PC-9 (cell line): Measurements from ENCODE around the gene DEXI. TPM values are rescaled to one million over a fixed set of nuclear protein-coding genes. Genes with fewer than 3 reads are reported as not detected.
A peak's percentile ranks its signal among the peaks of the same experiment; 100 is the strongest.

Experiments
- BruUV-seq: library from RNA; stranded (reverse); fragments of 400-500 nt; replicated peaks from 2 replicates; lab custom pipeline; 2021; lab: Mats Ljungman, UMichigan
- CTCF ChIA-PET: fragments of 300-600 bp; sonication (Branson Sonifier 250); formaldehyde crosslinking; loops from one replicate; lab custom pipeline; 2022; ENCODE audit warnings: antibody characterized with exemption; lab: Charles Lee
- POLR2A ChIA-PET: fragments of 300-600 bp; sonication (Branson Sonifier 250); formaldehyde crosslinking; loops from one replicate; lab custom pipeline; 2022; ENCODE audit warnings: antibody characterized with exemption; ENCODE audit not compliant: unreplicated experiment; lab: Charles Lee
- DNase-seq, 2 experiments: peaks; one replicate each; pipeline versions ENCODE4 v3.0.0 to v3.0.0-alpha.2; 2015 to 2022; ENCODE audit warnings: mixed read lengths in 1 of 2
- H2AFZ ChIP-seq: fragments of 200-600 bp; sonication (generic); 2 replicates; pipeline ENCODE4 v1.8.1; 2017; ENCODE audit warnings: antibody characterized with exemption
- H3F3A ChIP-seq: fragments of 200-600 bp; sonication (generic); 2 replicates; pipeline ENCODE4 v1.8.1; 2017; ENCODE audit warnings: antibody characterized with exemption, mild to moderate bottlenecking, low read depth; ENCODE audit not compliant: insufficient read depth
- H3K27ac ChIP-seq: fragments of 200-600 bp; sonication (generic); 2 replicates; pipeline ENCODE4 v1.6.1; 2016; ENCODE audit warnings: mixed run types
- H3K27me3 ChIP-seq: fragments of 200-600 bp; sonication (generic); 2 replicates; pipeline ENCODE4 v1.6.1; 2016; ENCODE audit warnings: low read depth, mixed run types; ENCODE audit not compliant: insufficient read depth
- H3K36me3 ChIP-seq: fragments of 200-600 bp; sonication (generic); 2 replicates; pipeline ENCODE4 v1.6.1; 2016; ENCODE audit warnings: low read depth, mixed run types
- H3K4me1 ChIP-seq: fragments of 200-600 bp; sonication (generic); replicated peaks from 2 replicates; pipeline ENCODE4 v1.6.1; 2016; ENCODE audit warnings: mixed run types; ENCODE audit not compliant: insufficient read depth
- H3K4me2 ChIP-seq: fragments of 200-600 bp; sonication (generic); 2 replicates; pipeline ENCODE4 v1.6.1; 2017; ENCODE audit warnings: mixed run types
- H3K4me3 ChIP-seq: fragments of 200-600 bp; sonication (generic); 2 replicates; pipeline ENCODE4 v1.6.1; 2016; ENCODE audit warnings: mixed run types
- H3K79me2 ChIP-seq: fragments of 200-600 bp; sonication (generic); 2 replicates; pipeline ENCODE4 v1.6.1; 2017; ENCODE audit warnings: low read depth, mixed run types
- H3K9me2 ChIP-seq: fragments of 200-600 bp; sonication (generic); 2 replicates; pipeline ENCODE4 v1.8.1; 2017; ENCODE audit warnings: mild to moderate bottlenecking; ENCODE audit not compliant: insufficient read depth
- H3K9me3 ChIP-seq: fragments of 200-600 bp; sonication (generic); 2 replicates; pipeline ENCODE4 v1.8.1; 2016; ENCODE audit warnings: low read depth; ENCODE audit not compliant: insufficient read depth
- H4K20me1 ChIP-seq: fragments of 200-600 bp; sonication (generic); 2 replicates; pipeline ENCODE4 v1.8.1; 2017; ENCODE audit not compliant: insufficient read depth
- EZH2 ChIP-seq: fragments of 200-600 bp; sonication (generic); IDR thresholded peaks from 2 replicates; pipeline ENCODE4 v1.8.0; 2017; ENCODE audit warnings: antibody characterized with exemption, low read depth
- intact Hi-C: fragments of 100-400 bp; cut with micrococcal nuclease; formaldehyde crosslinking; loops from one replicate; pipeline ENCODE4 v1.10.0; 2022; ENCODE audit not compliant: unreplicated experiment
- total RNA-seq: library from RNA; stranded (reverse); gene quantifications from 2 replicates; pipeline ENCODE4 v1.2.3, GENCODE V29; 2021
- TF ChIP-seq, protein P1 (sequence below): fragments of 200-600 bp; sonication (generic); conservative IDR thresholded peaks from 2 replicates; pipeline ENCODE4 v1.6.1; 2017; ENCODE audit warnings: mixed run types, antibody characterized with exemption, mild to moderate bottlenecking, moderate library complexity

DEXI gene
- total RNA-seq, 1 experiment from 2014 or later = 33.1 TPM

DNA sequence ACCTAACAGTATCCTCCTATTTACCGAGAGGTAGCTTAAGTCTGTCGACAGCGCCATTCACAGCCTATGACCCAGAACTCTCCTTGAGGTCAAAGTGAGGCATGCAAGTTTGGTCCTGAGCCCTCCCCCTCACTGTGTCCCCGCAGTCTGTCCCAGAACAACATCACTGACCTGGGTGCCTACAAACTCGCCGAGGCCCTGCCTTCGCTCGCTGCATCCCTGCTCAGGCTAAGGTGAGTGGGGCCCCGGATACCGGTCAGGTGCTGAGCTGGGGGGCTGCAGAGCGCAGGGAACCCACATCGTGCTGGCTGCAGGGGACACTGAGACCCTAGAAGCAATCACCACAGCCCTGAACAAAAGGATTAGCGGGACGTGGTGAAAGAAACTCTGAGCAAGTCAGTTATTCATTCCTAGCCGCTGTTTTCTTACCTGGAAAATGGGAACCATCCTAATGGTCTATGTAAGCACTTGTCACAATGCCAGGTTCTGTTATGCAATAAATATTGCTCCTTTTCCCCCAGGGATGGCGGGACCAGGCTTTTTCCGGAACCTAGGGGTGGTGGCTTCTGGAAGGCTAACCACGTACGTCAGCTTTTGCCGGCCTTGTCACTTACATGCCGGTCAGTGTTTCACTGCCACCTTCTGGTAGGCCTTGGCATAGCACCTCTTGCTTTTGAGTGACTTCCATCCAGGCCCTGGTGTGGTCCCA, 23.8 kb downstream of the DEXI start:
- ChIA-PET CTCF (interaction anchor here (0.6 to 1.2 kb wide), 9 partner anchors 13 to 642 kb away, joined by 3 to 19 read pairs (median 3); partner anchors contain the start of genes DEXI and NUBP1), POLR2A (interaction anchor here (0.5 kb wide), 1 partner anchor 200 kb away, joined by 4 read pairs; no protein-coding TSS in a partner anchor)
- Histone ChIP-seq H2AFZ (no peak overlapping the region), H3K4me2 (no peak overlapping the region), H3K4me3 (no peak overlapping the region), H4K20me1 (no peaks in the 10 kb centered on the region), H3K4me1 (no peaks in the 10 kb centered on the region), H3K79me2 (no peaks in the 10 kb centered on the region), H3K9me2 (no peaks in the 10 kb centered on the region), H3K27me3 (no peaks in the 10 kb centered on the region), H3K27ac (no peak overlapping the region), H3F3A (no peaks in the 10 kb centered on the region), H3K36me3 (no peaks in the 10 kb centered on the region), H3K9me3 (no peaks in the 10 kb centered on the region)
- no peak for TF ChIP-seq EZH2
- TF ChIP-seq, protein P1, sequence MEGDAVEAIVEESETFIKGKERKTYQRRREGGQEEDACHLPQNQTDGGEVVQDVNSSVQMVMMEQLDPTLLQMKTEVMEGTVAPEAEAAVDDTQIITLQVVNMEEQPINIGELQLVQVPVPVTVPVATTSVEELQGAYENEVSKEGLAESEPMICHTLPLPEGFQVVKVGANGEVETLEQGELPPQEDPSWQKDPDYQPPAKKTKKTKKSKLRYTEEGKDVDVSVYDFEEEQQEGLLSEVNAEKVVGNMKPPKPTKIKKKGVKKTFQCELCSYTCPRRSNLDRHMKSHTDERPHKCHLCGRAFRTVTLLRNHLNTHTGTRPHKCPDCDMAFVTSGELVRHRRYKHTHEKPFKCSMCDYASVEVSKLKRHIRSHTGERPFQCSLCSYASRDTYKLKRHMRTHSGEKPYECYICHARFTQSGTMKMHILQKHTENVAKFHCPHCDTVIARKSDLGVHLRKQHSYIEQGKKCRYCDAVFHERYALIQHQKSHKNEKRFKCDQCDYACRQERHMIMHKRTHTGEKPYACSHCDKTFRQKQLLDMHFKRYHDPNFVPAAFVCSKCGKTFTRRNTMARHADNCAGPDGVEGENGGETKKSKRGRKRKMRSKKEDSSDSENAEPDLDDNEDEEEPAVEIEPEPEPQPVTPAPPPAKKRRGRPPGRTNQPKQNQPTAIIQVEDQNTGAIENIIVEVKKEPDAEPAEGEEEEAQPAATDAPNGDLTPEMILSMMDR = peak; percentile 94
- intact Hi-C loops = loop anchor here (1.0 to 5.0 kb wide), 3 partner anchors 180 to 661 kb away; no protein-coding TSS in a partner anchor
- peak; percentile 62 to 89 for DNase-seq
- no TSS peak for BruUV-seq

DNA sequence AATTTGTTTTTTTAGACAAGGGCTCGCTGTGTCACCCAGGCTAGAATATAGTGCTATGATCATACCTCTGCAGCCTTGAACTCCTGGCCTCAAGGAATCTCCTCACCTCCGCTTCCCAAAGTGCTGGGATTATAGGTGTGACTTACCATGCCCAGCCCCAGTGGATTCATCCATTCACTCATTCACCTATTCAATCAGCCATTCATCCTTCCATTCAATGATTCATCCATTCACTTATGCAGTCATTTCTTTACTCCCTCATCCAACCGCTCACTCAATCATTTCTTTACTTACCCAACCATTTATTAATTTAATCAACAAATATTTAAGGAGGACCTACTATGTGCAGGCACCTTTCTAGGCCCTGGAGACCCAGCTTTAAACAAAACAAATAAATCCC, 25.7 kb downstream of the DEXI start:
- Histone ChIP-seq H3K9me3 (no peaks in the 10 kb centered on the region), H3F3A (no peaks in the 10 kb centered on the region), H3K27ac (no peak overlapping the region), H4K20me1 (no peaks in the 10 kb centered on the region), H3K4me1 (no peaks in the 10 kb centered on the region), H3K9me2 (no peaks in the 10 kb centered on the region), H3K27me3 (no peaks in the 10 kb centered on the region), H3K4me2 (no peak overlapping the region), H3K36me3 (no peaks in the 10 kb centered on the region), H2AFZ (no peak overlapping the region), H3K79me2 (no peaks in the 10 kb centered on the region), H3K4me3 (no peak overlapping the region)
- CTCF ChIA-PET = no interaction called here
- DNase-seq = no peak
- POLR2A ChIA-PET = no interaction called here
- no peak for TF ChIP-seq EZH2
- TF ChIP-seq, protein P1 = no peak
- no TSS peak for BruUV-seq
- intact Hi-C loops = loop anchor here (5.0 kb wide), 1 partner anchor 659 kb away; no protein-coding TSS in a partner anchor

DNA sequence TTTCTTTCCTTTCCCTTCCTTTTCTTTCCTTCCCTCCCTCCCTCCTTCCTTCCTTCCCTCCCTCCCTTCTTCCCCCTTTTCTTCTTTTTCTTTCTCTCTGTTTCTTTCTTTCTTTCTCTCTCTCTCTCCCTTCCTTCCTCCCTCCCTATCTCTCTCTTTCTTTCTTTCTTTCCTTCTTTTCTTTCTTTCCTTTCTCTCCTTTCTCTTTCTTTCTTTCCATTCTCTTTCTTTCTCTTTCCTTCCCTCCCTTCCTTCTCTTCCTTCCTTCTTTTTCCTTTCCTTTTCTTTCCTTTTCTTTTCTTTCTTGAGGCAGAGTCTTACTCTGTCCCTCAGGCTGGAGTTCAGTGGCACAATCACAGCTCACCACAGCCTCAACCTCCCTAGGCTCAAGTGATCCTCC, 31.0 kb downstream of the DEXI start:
- Histone ChIP-seq H3K27me3 (peaks cover 13% of the 10 kb centered on the region; the same call in 1 of the 2 replicates), H3K4me1 (no peaks in the 10 kb centered on the region), H3K9me3 (no peaks in the 10 kb centered on the region), H2AFZ (no peak overlapping the region), H3F3A (no peaks in the 10 kb centered on the region), H3K4me2 (no peak overlapping the region), H3K4me3 (no peak overlapping the region), H3K36me3 (no peaks in the 10 kb centered on the region), H3K27ac (no peak overlapping the region), H4K20me1 (no peaks in the 10 kb centered on the region), H3K79me2 (no peaks in the 10 kb centered on the region), H3K9me2 (no peaks in the 10 kb centered on the region)
- POLR2A ChIA-PET = no interaction called here
- intact Hi-C loops = no loop called here
- BruUV-seq = no TSS peak
- CTCF ChIA-PET = interaction anchor here (0.6 kb wide), 1 partner anchor 221 kb away, joined by 3 read pairs; no protein-coding TSS in a partner anchor
- TF ChIP-seq, protein P1 = no peak
- TF ChIP-seq EZH2 = no peak
- no peak for DNase-seq
